HL-60 (cell line): Measurements from ENCODE around the gene TUBGCP3.

Source experiments
- GABPA ChIP-seq: IDR thresholded peaks from 2 replicates; pipeline ENCODE4 v1.6.1; 2012; ENCODE audit warnings: low read depth
- POLR2AphosphoS5 ChIP-seq: IDR thresholded peaks from 2 replicates; pipeline ENCODE4 v1.6.1; 2012; ENCODE audit warnings: low read depth
- SPI1 ChIP-seq: IDR thresholded peaks from 2 replicates; pipeline ENCODE4 v1.6.1; 2012; ENCODE audit warnings: low read depth, mild to moderate bottlenecking, borderline replicate concordance
- TF ChIP-seq, protein P1 (sequence below): IDR thresholded peaks from one replicate; pipeline ENCODE4 v1.5.1; 2011; ENCODE audit warnings: low read length, control low read depth, inconsistent platforms; ENCODE audit not compliant: insufficient read depth
- TF ChIP-seq, protein P2 (sequence below): IDR thresholded peaks from 2 replicates; pipeline ENCODE4 v1.6.1; 2012; ENCODE audit warnings: low read depth; ENCODE audit not compliant: insufficient replicate concordance

DNA sequence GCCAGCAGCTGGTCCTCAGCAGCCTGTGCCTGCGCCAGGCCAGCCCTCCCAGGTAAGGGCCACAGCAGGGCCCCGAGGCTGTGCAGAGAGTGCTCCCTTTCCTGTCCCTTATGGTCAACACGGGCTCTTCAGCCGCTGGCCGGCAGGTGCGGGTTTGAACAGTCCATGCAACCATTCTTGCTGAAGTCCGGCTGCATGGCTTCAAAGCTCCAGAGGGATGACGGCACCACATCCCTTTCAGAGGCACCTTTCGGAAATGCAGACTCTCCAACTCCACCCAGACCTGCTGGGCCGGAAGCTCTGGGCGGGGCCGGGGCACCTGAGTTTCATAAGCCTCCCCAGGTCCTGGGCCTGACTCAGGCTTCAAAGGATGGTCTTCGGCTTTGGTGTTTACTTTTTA is 130.5 kb downstream of the TUBGCP3 start:
- TF ChIP-seq, protein P1, sequence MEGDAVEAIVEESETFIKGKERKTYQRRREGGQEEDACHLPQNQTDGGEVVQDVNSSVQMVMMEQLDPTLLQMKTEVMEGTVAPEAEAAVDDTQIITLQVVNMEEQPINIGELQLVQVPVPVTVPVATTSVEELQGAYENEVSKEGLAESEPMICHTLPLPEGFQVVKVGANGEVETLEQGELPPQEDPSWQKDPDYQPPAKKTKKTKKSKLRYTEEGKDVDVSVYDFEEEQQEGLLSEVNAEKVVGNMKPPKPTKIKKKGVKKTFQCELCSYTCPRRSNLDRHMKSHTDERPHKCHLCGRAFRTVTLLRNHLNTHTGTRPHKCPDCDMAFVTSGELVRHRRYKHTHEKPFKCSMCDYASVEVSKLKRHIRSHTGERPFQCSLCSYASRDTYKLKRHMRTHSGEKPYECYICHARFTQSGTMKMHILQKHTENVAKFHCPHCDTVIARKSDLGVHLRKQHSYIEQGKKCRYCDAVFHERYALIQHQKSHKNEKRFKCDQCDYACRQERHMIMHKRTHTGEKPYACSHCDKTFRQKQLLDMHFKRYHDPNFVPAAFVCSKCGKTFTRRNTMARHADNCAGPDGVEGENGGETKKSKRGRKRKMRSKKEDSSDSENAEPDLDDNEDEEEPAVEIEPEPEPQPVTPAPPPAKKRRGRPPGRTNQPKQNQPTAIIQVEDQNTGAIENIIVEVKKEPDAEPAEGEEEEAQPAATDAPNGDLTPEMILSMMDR: no peak
- TF ChIP-seq POLR2AphosphoS5: no peak
- TF ChIP-seq, protein P2, sequence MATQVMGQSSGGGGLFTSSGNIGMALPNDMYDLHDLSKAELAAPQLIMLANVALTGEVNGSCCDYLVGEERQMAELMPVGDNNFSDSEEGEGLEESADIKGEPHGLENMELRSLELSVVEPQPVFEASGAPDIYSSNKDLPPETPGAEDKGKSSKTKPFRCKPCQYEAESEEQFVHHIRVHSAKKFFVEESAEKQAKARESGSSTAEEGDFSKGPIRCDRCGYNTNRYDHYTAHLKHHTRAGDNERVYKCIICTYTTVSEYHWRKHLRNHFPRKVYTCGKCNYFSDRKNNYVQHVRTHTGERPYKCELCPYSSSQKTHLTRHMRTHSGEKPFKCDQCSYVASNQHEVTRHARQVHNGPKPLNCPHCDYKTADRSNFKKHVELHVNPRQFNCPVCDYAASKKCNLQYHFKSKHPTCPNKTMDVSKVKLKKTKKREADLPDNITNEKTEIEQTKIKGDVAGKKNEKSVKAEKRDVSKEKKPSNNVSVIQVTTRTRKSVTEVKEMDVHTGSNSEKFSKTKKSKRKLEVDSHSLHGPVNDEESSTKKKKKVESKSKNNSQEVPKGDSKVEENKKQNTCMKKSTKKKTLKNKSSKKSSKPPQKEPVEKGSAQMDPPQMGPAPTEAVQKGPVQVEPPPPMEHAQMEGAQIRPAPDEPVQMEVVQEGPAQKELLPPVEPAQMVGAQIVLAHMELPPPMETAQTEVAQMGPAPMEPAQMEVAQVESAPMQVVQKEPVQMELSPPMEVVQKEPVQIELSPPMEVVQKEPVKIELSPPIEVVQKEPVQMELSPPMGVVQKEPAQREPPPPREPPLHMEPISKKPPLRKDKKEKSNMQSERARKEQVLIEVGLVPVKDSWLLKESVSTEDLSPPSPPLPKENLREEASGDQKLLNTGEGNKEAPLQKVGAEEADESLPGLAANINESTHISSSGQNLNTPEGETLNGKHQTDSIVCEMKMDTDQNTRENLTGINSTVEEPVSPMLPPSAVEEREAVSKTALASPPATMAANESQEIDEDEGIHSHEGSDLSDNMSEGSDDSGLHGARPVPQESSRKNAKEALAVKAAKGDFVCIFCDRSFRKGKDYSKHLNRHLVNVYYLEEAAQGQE: no peak
- no peak for TF ChIP-seq GABPA
- TF ChIP-seq SPI1: no peak
